ENCODE data around the gene ZFHX3. TPM values are rescaled to one million over a fixed set of nuclear protein-coding genes. Genes with fewer than 3 reads are reported as not detected.

ZFHX3 gene
- polyA plus RNA-seq, 1 donor (not counting 4 experiments of a cell fraction or from before 2014, with no cell fraction given): 1.2 TPM

GRCh38 chr16:73068541-73069401 is 20.8 kb upstream of the ZFHX3 start:
- peak; percentile 67 for FAIRE-seq
- Histone ChIP-seq H2AFZ (ENCODE audit: control insufficient read depth, low read length) (peak overlapping the region; percentile 58), H3K36me3 (ENCODE audit: control insufficient read depth in 2 of 2, extremely low read depth in 1 of 2, insufficient read depth in 2 of 2, low read length in 2 of 2) (no peaks in the 10 kb centered on the region), H3K4me3 (ENCODE audit: control insufficient read depth in 2 of 3, extremely low read depth in 1 of 3, insufficient read depth in 2 of 3, low read depth in 1 of 3, low read length in 3 of 3) (no peak overlapping the region), H3K27me3 (ENCODE audit: control insufficient read depth, extremely low read depth, insufficient read depth, low read length) (peaks cover 12% of the 10 kb centered on the region), H3K4me1 (ENCODE audit: control insufficient read depth, extremely low read depth, insufficient read depth, low read length) (peaks cover 49% of the 10 kb centered on the region), H3K9ac (ENCODE audit: control insufficient read depth, extremely low read depth, insufficient read depth, low read length) (peak overlapping the region; percentile 31), H3K27ac (ENCODE audit: control insufficient read depth, insufficient read depth, low read length) (peak overlapping the region; percentile 50), H3K9me1 (ENCODE audit: control insufficient read depth, extremely low read depth, insufficient read depth, low read length) (no peaks in the 10 kb centered on the region), H3K9me3 (ENCODE audit: control insufficient read depth, low read depth, low read length) (no peaks in the 10 kb centered on the region), H3K4me2 (ENCODE audit: control insufficient read depth, extremely low read depth, insufficient read depth, low read depth, low read length) (peak overlapping the region; percentile 29), H3K79me2 (ENCODE audit: control insufficient read depth, insufficient read depth, low read length) (no peaks in the 10 kb centered on the region), H4K20me1 (ENCODE audit: control insufficient read depth, extremely low read depth, insufficient read depth, low read length) (no peaks in the 10 kb centered on the region)
- dilution Hi-C loops (cut with MboI; ENCODE audit: extremely low pct_ligation_motif_present, low sequenced_read_pairs): no loop called here
- DNase-seq (ENCODE audit: low read depth, low spot score): no peak
- no peak for TF ChIP-seq CTCF (optimal IDR thresholded peaks at IDR 0.05 in 1 of 3, IDR thresholded peaks at IDR 0.05 in 1 of 3, conservative IDR thresholded peaks at IDR 0.05 in 1 of 3; ENCODE audit: extremely low read depth in 1 of 3, insufficient read depth in 2 of 3, low read length in 3 of 3)
- no peak for TF ChIP-seq EZH2 (IDR thresholded peaks at IDR 0.05; ENCODE audit: low read length)

GRCh38 chr16:73067671-73068540 is 20.0 kb upstream of the ZFHX3 start:
- Histone ChIP-seq H3K27me3 (ENCODE audit: control insufficient read depth, extremely low read depth, insufficient read depth, low read length) (peaks cover 21% of the 10 kb centered on the region), H3K79me2 (ENCODE audit: control insufficient read depth, insufficient read depth, low read length) (no peaks in the 10 kb centered on the region), H2AFZ (ENCODE audit: control insufficient read depth, low read length) (peak overlapping the region; percentile 55), H3K4me3 (ENCODE audit: control insufficient read depth in 2 of 3, extremely low read depth in 1 of 3, insufficient read depth in 2 of 3, low read depth in 1 of 3, low read length in 3 of 3) (no peak overlapping the region), H3K4me2 (ENCODE audit: control insufficient read depth, extremely low read depth, insufficient read depth, low read depth, low read length) (peak overlapping the region; percentile 29), H4K20me1 (ENCODE audit: control insufficient read depth, extremely low read depth, insufficient read depth, low read length) (no peaks in the 10 kb centered on the region), H3K27ac (ENCODE audit: control insufficient read depth, insufficient read depth, low read length) (peak overlapping the region; percentile 50), H3K36me3 (ENCODE audit: control insufficient read depth in 2 of 2, extremely low read depth in 1 of 2, insufficient read depth in 2 of 2, low read length in 2 of 2) (no peaks in the 10 kb centered on the region), H3K9ac (ENCODE audit: control insufficient read depth, extremely low read depth, insufficient read depth, low read length) (no peak overlapping the region), H3K4me1 (ENCODE audit: control insufficient read depth, extremely low read depth, insufficient read depth, low read length) (peaks cover 54% of the 10 kb centered on the region), H3K9me3 (ENCODE audit: control insufficient read depth, low read depth, low read length) (no peaks in the 10 kb centered on the region), H3K9me1 (ENCODE audit: control insufficient read depth, extremely low read depth, insufficient read depth, low read length) (no peaks in the 10 kb centered on the region)
- FAIRE-seq (no peak), DNase-seq (ENCODE audit: low read depth, low spot score) (no peak)
- dilution Hi-C loops (cut with MboI; ENCODE audit: extremely low pct_ligation_motif_present, low sequenced_read_pairs): no loop called here
- TF ChIP-seq EZH2 (IDR thresholded peaks at IDR 0.05; ENCODE audit: low read length) (no peak), CTCF (optimal IDR thresholded peaks at IDR 0.05 in 1 of 3, IDR thresholded peaks at IDR 0.05 in 1 of 3, conservative IDR thresholded peaks at IDR 0.05 in 1 of 3; ENCODE audit: extremely low read depth in 1 of 3, insufficient read depth in 2 of 3, low read length in 3 of 3) (no peak)
